Jurkat, Clone E6-1 (cell line): Measurements from ENCODE around the gene CRYBG1.
"Not testable (repeated sequence)": the region's sequence is repeated elsewhere in the genome, so short reads cannot be mapped to it uniquely, and the experiment has no call there.

Source experiments
- DNase-seq: peaks from one replicate; pipeline ENCODE4 v3.0.0-alpha.2; 2011; ENCODE audit warnings: low read depth, low spot score
- H3K4me3 ChIP-seq: 2 replicates; pipeline ENCODE4 v1.5.1; 2011; ENCODE audit warnings: mild to moderate bottlenecking, low read length, control low read depth, moderate library complexity

The CRYBG1 gene

DNA sequence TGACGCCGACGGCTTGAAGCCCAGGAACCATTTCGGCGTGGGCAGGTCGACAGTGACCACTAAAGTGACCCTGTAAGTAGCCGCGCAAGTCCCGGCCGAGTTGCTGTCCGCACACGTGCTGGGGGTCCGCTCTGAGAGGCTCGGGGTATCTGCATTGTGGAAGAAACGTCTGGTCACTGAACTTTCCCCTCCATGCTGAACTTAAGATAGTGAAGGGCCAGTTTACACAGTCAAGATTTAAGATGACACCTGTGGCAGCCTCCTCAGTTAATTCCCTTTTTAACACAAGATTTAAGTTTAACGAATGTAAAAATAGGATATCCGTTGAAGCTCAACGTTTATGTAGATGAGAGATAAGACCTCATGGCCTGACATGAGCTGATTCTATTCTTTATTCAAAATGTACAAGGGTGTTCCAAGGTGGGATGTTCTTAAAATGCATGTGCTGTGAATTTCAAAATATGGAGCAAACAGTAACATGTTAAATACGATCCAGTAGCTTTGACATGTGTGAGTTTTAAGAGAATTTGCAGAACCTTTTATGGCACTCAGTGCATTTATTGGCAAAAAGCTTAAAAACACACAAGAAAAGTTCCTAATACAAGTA, 152.6 kb downstream of the CRYBG1 start:
- H3K4me3 ChIP-seq: peak overlapping the region; percentile 62
- DNase-seq: peak; percentile 59

DNA sequence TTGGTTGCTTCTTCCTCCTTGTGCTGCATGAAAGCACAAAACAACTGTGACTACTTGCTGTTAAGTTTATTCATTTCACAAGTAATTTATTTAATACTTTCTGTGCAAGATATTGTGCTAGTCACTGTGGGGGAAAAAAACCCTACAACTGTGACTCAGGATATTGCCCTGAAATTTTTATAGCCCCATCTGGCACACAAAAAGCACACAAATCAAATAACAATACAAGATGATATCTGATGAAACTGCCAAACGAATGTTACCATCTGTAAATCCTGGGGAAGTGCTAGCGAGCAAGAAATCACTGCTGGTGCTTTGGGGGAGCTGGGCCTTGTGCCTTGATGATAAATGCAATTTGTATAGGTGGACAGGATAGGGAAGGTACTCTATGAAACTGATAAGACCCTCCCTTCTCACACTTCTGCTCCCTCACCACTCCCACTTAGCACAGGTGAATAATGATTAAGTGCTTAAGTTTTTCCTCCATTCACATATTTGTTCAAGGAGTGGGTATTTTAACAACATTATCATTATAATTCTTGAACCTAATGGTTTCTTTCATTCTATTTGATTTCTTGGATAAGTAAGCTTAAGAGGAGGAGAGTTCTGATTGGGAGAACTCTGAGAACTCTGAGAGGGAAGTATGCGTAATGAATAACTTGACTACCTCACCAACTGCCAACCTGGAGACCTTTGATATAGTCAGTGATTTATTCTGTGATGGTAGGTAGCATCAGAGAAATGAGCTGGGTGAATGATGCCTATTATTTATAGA, 153.5 kb downstream of the CRYBG1 start:
- peak; percentile 55 for DNase-seq
- peak overlapping the region; percentile 62 for H3K4me3 ChIP-seq

DNA sequence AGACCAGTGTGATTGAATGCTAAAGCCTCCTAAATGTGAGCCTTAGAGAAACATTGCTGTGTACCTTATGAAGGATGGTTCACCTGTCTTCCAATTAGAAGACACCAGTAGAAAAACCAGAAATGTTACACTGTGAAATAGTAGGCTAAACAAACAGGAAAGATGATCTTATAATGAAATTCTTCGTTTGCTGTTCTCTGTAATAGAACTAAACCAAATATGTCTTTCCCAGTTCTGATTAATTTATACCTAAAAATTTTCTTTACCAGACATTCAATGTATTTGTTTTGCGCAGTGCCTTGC, 154.0 kb downstream of the CRYBG1 start:
- H3K4me3 ChIP-seq: peak overlapping the region; percentile 11; the same call in 1 of the 2 replicates
- DNase-seq: no peak

DNA sequence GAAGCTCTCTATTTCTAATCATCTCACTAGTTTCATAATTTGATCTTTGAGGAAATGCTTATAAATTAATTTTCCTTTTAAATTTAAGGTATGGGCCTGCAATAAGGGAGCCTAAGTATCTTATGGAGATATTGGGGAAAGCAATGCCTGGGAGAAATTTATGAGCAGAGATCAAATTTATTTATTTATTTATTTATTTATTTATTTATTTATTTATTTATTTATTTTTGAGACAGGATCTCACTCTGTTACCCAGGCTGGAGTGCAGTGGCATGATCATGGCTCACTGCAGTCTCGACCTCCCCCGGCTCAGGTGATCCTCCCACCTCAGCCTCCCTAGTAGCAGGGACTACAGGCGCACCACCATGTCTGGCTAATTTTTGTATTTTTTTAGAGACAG, 155.1 kb downstream of the CRYBG1 start:
- DNase-seq, H3K4me3 ChIP-seq: not testable (repeated sequence)

DNA sequence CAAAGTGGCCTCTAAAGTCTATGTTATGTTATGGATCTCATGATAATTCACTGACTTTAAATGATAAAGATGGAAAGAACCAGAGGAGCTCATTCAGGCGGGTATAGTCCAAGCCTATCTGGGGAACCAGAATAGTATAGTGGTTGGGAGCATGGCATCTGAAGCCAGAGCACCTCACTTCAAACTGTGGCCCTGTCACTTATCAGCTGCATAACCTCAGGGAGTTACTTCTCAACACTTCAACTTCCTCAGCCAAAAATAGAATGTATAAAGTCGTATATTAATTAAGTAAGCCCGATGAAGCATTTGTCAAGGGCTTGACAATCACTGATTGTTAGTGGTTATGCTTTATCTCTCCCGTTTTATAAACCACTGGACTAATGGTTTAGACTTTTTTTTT, 156.1 kb downstream of the CRYBG1 start:
- no peak overlapping the region for H3K4me3 ChIP-seq

DNA sequence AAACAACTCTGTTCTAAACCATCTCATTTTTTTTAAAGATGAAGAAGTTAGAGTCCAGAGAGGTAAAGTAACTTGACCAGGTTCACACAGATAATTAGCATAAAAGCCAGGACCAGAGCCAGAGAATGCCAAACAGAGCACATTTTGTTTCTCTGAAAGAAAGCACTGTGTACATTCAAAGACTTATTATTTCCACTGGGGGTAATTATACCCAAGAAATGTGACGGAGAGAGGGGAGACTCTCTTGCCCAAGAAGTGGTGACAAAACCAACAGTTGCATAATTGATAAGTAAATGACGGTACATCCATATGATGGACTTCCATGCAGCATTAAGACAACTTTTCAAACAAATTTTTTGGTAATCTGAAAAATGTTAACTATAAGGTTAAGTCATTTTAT, 157.2 kb downstream of the CRYBG1 start:
- H3K4me3 ChIP-seq: no peak overlapping the region
- no peak for DNase-seq

More for the DNA sequence above, 156.1 kb downstream of the CRYBG1 start:
- no peak for DNase-seq

DNA sequence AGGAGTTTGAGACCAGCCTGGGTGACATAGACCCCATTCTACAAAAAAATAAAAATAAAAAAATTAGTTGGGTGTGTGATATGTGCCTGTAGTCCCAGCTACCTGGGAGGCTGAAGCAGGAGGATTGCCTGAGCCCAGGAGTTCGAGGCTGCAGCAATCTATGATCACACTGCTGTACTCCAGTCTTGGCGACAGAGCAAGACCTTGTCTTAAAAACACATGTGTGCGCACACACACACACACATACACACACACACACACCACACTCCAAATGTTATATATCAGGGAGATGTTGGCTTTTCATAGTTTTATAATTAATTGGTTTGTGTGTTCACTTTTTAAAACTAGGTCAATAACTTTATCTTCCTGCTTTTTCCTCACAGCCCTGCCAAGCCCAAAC, 158.2 kb downstream of the CRYBG1 start:
- DNase-seq: no peak
- peak overlapping the region; percentile 60 for H3K4me3 ChIP-seq

DNA sequence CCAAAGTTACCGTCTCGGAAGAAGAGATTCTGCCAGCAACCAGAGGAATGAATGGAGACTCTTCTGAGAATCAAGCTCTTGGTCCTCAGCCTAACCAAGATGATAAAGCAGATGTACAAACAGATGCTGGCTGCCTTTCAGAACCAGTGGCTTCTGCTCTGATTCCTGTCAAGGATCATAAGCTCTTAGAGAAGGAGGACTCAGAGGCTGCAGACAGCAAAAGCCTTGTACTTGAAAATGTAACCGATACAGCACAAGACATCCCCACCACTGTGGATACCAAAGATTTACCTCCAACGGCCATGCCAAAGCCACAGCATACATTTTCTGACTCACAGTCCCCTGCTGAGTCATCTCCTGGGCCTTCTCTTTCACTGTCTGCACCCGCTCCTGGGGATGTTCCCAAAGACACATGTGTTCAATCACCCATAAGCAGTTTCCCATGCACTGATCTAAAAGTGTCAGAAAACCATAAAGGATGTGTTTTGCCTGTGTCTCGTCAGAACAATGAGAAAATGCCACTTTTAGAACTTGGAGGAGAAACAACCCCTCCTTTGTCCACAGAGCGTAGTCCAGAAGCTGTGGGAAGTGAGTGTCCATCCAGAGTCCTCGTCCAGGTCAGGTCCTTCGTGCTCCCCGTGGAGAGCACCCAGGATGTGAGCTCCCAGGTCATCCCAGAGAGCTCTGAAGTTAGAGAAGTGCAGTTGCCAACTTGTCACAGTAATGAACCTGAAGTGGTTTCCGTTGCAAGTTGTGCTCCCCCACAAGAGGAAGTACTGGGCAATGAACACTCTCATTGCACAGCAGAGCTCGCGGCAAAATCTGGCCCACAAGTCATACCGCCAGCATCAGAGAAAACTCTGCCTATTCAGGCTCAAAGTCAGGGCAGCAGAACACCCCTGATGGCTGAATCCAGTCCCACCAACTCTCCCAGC, 159.2 kb downstream of the CRYBG1 start:
- peak; percentile 94 for DNase-seq
- peak overlapping the region; percentile 60 for H3K4me3 ChIP-seq

DNA sequence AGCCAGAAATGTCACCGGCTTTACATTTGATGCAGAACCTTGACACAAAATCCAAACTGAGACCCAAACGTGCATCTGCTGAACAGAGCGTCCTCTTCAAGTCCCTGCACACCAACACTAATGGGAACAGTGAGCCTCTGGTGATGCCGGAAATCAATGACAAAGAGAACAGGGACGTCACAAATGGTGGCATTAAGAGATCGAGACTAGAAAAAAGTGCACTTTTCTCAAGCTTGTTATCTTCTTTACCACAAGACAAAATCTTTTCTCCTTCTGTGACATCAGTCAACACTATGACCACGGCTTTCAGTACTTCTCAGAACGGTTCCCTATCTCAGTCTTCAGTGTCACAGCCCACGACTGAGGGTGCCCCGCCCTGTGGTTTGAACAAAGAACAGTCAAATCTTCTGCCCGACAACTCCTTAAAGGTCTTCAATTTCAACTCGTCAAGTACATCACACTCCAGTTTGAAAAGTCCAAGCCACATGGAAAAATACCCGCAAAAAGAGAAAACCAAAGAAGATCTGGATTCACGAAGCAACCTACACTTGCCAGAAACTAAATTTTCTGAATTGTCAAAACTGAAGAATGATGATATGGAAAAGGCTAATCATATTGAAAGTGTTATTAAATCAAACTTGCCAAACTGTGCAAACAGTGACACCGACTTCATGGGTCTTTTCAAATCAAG, 160.3 kb downstream of the CRYBG1 start:
- peak; percentile 96 for DNase-seq
- peak overlapping the region; percentile 60 for H3K4me3 ChIP-seq

DNA sequence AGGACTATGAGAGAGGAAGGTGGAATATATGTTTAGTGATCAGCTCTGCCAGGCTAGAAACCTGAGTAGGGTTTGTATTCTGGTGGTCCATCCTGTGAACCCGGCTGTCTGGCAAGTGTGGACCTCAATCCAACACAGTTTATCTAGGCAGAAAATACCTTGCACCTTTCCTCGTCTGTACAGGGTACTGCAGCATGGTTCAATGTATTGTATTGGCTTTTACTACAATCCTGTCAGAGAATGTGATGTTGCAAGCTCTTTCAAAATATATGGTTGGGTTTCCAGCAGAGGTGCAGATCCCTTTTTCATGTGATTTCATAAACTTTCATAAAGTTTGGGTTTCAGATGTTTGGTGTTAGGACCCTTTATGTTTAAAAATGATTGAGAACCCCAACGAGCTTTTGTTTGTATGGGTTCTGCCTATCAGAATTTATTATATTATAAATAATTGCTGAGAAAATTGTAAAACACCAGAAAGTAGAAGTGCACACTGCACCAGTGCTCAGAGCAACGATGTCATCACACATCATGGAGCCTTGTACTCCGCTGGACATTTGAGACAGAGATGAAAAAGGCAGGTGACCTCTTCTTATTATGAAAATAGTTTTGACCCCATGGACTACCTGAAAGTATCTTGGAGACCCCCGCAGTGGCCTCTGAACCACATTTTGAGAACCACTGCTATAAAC, 162.2 kb downstream of the CRYBG1 start:
- no peak for DNase-seq
- peak overlapping the region; percentile 60 for H3K4me3 ChIP-seq

DNA sequence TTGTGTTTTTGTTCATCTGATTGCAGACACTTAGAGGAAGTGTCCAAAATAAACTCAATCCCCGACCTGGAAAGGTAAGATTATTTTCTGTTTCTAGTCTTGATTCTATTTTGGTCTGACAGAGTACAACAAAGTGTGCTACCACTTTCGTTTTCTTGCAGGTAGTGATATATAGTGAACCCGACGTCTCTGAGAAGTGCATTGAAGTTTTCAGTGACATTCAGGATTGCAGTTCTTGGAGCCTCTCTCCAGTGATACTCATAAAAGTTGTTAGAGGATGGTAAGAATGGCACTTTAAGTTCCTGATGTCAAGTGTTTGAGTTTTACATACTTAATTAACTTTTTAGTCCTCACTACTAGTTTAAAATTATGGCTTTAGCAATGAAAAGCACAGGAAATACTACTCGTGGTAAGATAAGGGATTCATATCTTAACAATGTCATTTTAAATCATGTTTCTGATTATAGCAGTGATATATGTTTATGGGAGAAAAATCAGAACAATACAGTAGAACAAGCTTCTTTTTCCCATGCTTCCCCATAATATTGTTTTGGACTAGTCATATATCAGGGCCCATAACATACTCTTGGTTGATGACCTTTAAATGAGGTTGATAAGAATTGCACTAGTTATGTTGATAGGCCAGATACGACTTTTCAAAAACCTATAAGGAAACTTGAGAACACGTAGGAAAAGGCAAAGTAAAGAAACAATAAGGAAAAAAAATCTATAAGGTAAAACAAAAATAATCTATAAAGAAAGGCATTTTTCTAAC, 164.8 kb downstream of the CRYBG1 start:
- peak overlapping the region; percentile 56 for H3K4me3 ChIP-seq
- DNase-seq: peak; percentile 54

DNA sequence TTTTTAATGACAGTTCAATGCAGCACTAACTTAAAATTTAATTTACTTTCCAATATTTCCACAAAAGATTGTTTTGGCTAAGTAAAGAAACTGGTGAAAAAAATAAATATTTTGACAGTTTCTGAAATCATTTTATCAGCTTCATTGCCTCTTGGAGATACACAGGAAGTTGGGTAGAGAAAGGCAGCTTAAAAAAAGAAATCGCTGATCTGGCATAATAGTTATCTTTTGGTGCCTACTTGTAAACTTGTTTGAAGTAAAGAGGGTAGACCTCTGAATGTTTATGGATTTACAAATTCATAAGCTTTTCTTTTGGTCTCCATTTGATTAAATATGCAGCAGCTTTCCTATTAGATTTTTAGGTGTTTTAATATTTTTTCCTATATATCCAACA, 165.4 kb downstream of the CRYBG1 start:
- peak; percentile 53 for DNase-seq
- H3K4me3 ChIP-seq: no peak overlapping the region

DNA sequence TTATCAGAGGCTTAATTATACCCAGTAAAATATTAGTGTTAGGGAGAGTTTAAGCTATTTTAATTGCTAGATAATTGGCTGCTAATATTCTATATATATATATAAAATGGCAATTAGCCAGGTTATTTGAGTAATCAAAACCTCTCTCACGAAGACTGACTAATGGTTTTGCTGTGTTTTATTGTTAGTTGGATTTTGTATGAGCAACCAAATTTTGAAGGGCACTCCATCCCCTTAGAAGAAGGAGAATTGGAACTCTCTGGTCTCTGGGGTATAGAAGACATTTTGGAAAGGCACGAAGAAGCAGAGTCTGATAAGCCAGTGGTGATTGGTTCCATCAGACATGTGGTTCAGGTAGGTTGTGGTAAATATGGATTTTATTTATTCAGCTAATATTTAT, 166.6 kb downstream of the CRYBG1 start:
- H3K4me3 ChIP-seq: no peak overlapping the region
- no peak for DNase-seq

DNA sequence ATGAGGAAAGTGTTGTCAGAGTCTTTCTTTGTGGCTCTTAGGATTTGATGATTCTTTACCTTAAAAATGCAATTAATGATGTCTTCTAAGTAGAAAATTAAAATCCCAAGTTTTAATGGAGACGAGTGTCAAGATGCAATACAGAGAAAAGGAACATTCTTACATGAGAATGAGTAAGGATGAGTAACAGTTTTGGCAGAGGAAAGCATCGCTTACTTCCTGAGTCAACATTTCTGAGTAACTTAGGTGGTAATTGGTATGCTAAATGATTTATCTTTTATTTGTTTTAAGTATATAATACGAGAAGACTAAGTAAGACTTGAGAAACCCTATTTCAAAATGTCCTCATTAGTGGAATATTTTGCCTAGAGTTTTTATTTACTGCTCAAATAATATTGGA, 167.5 kb downstream of the CRYBG1 start:
- no peak overlapping the region for H3K4me3 ChIP-seq
- DNase-seq: no peak

DNA sequence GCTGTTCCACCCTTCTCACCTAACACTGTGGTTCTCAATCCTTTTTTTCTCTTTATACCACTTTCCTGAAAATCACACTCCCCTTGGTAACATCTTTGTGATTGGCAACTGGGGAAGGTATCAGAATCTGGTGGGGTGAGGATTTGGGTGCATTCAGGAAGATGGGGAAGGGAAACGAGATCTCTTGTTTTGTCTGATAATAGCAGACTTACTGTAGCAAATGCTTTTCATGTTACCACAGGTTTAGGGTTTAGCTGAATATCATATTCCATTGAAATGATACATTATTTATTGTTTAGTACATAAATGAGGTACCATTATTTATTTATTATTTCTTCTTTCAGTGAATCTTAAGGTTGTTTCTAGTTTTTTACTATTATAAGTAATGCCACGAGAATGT, 168.0 kb downstream of the CRYBG1 start:
- H3K4me3 ChIP-seq: no peak overlapping the region
- no peak for DNase-seq

DNA sequence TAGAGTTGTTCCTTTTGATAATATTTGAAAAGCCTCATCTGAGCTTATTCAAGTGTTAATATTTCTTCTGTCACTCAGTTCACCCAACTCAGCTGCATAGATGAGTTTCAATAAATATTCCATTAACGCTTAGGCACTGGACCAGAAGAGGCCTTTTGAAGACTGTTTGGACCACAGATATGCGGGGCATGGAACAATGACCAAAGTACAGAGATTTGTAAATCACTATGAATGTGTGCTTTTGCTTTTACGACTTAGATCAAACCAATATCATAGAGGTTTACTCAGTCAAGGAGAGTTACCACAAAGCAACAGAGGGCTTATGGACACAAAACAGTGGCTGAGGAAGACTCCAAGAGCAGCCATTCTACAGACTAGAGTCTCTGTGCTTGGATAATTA, 168.9 kb downstream of the CRYBG1 start:
- DNase-seq: no peak
- no peak overlapping the region for H3K4me3 ChIP-seq

DNA sequence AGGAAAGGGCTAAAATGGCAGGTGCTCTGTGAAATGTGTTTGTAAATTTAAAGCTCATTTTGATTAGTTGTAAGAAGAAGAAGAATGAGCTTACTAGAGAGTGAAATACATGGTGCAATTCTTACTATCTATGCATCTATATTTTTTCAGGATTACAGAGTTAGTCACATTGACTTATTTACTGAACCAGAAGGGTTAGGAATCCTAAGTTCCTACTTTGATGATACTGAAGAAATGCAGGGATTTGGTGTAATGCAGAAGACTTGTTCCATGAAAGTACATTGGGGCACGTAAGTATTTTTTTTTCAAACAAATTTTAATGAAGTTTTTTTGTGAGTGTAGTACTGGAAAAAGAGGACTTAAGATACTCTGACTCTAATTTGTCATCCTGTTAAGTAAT, 169.5 kb downstream of the CRYBG1 start:
- H3K4me3 ChIP-seq: no peak overlapping the region
- DNase-seq: no peak

DNA sequence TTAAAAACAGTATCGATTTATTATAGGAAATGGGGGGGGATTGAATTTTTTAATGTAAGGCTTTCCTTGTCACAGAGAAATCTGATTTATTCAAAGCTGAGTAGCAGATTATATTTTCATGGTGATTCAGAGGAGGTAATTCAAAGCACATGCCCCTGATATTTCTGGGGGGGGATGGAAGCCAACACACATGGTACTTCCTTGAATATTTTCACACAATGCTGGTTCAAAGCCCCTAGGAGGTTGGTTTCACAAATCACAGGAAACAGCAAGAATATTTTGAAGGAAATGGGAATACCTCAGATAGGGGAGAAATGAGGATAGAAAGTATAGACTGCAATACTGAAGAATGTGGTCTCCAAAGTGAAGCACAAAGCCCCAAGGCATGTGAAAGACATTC, 170.0 kb downstream of the CRYBG1 start:
- DNase-seq: no peak

More for the DNA sequence above, 170.0 kb downstream of the CRYBG1 start:
- H3K4me3 ChIP-seq: no peak overlapping the region
